GM19372 (cell line): ENCODE measurements around the gene DAPK2.
"Not testable (repeated sequence)": the region's sequence is repeated elsewhere in the genome, so short reads cannot be mapped to it uniquely, and the experiment has no call there.

Source experiments
- ATAC-seq: cut with Tn5 transposase; IDR thresholded peaks from one replicate; pipeline ENCODE4 v1.9.1; 2021; ENCODE audit warnings: mild to moderate bottlenecking, low read depth, moderate library complexity; ENCODE audit not compliant: unreplicated experiment

The DAPK2 gene

GRCh38 chr15:63979262-63979793 is 67.0 kb downstream of the DAPK2 start:
- ATAC-seq, result no peak

- no peak for ATAC-seq
These were observed 67.6 kb downstream of the DAPK2 start for GRCh38 chr15:63978511-63979261.

- ATAC-seq, result no peak
These were observed 69.2 kb downstream of the DAPK2 start for GRCh38 chr15:63977119-63977518.

GRCh38 chr15:63974021-63974420 is 72.3 kb downstream of the DAPK2 start:
- no peak for ATAC-seq

- ATAC-seq, result no peak
These were observed 72.9 kb downstream of the DAPK2 start for GRCh38 chr15:63973212-63974009.

GRCh38 chr15:63972801-63973200 is 73.5 kb downstream of the DAPK2 start:
- ATAC-seq, result no peak

- ATAC-seq, result no peak
These were observed 74.4 kb downstream of the DAPK2 start for GRCh38 chr15:63971904-63972303.

GRCh38 chr15:63971427-63971805 is 74.9 kb downstream of the DAPK2 start:
- peak; percentile 7 for ATAC-seq

GRCh38 chr15:63970621-63971426 is 75.5 kb downstream of the DAPK2 start:
- ATAC-seq, result peak; percentile 90

GRCh38 chr15:63969652-63970421 is 76.4 kb downstream of the DAPK2 start:
- no peak for ATAC-seq

GRCh38 chr15:63968700-63969099 is 77.6 kb downstream of the DAPK2 start:
- no peak for ATAC-seq

- ATAC-seq, result no peak
These were observed 78.2 kb downstream of the DAPK2 start for GRCh38 chr15:63968122-63968524.

GRCh38 chr15:63967616-63968015 is 78.7 kb downstream of the DAPK2 start:
- ATAC-seq, result no peak

- not testable (repeated sequence) for ATAC-seq
These were observed 83.2 kb downstream of the DAPK2 start for GRCh38 chr15:63962947-63963721.

- ATAC-seq, result no peak
These were observed 92.8 kb downstream of the DAPK2 start for GRCh38 chr15:63953524-63953923.

- ATAC-seq, result no peak
These were observed 95.3 kb downstream of the DAPK2 start for GRCh38 chr15:63950911-63951481.

- ATAC-seq, result no peak
These were observed 97.3 kb downstream of the DAPK2 start for GRCh38 chr15:63948971-63949370.

- no peak for ATAC-seq
These were observed 97.8 kb downstream of the DAPK2 start for GRCh38 chr15:63948436-63948835.

GRCh38 chr15:63947228-63947627 is 99.1 kb downstream of the DAPK2 start:
- ATAC-seq, result no peak
